ENCODE measurements around the gene CDH13. TPM values are rescaled to one million over a fixed set of nuclear protein-coding genes. Genes with fewer than 3 reads are reported as not detected.

Gene CDH13
- total RNA-seq, 1 experiment from 2014 or later: 0.56 TPM

- no peak overlapping the region for H3K27ac ChIP-seq (ENCODE audit: low read length)
- no peak overlapping the region for H3K4me2 ChIP-seq (ENCODE audit: low read depth, low read length, poor library complexity, severe bottlenecking)
- H3K4me1 ChIP-seq (ENCODE audit: low read length): peaks cover 23% of the 10 kb centered on the region
Observed at GRCh38 chr16:82657786-82658185, 31.0 kb downstream of the CDH13 start.

GRCh38 chr16:82658796-82659195, 32.0 kb downstream of the CDH13 start:
- H2AFZ ChIP-seq (ENCODE audit: low read length): no peak overlapping the region
- H4K20me1 ChIP-seq (ENCODE audit: insufficient read depth, low read depth, low read length): no peaks in the 10 kb centered on the region
- H3K4me1 ChIP-seq (ENCODE audit: low read length): peaks cover 15% of the 10 kb centered on the region
- no peaks in the 10 kb centered on the region for H3K9me2 ChIP-seq (replicated peaks; ENCODE audit: insufficient read depth, low read length)
- no peaks in the 10 kb centered on the region for H3K27me3 ChIP-seq (ENCODE audit: low read length)
- no peaks in the 10 kb centered on the region for H3K36me3 ChIP-seq (ENCODE audit: insufficient read depth, low read length)
- no peaks in the 10 kb centered on the region for H3K9me3 ChIP-seq (ENCODE audit: low read length)
- H3K27ac ChIP-seq (ENCODE audit: low read length): no peak overlapping the region
- no peak overlapping the region for H3K4me3 ChIP-seq (ENCODE audit: low read length)
- no peak overlapping the region for H3K4me2 ChIP-seq (ENCODE audit: low read depth, low read length, poor library complexity, severe bottlenecking)
- H3K9ac ChIP-seq (ENCODE audit: low read length): no peak overlapping the region
- H3K79me2 ChIP-seq (ENCODE audit: low read length): no peaks in the 10 kb centered on the region
- no peak for DNase-seq

More at GRCh38 chr16:82657786-82658185, 31.0 kb downstream of the CDH13 start:
- Histone ChIP-seq H3K27me3 (ENCODE audit: low read length) (no peaks in the 10 kb centered on the region), H3K79me2 (ENCODE audit: low read length) (no peaks in the 10 kb centered on the region), H3K9me3 (ENCODE audit: low read length) (no peaks in the 10 kb centered on the region), H3K36me3 (ENCODE audit: insufficient read depth, low read length) (no peaks in the 10 kb centered on the region), H2AFZ (ENCODE audit: low read length) (no peak overlapping the region), H4K20me1 (ENCODE audit: insufficient read depth, low read depth, low read length) (no peaks in the 10 kb centered on the region), H3K4me3 (ENCODE audit: low read length) (no peak overlapping the region), H3K9ac (ENCODE audit: low read length) (no peak overlapping the region), H3K9me2 (replicated peaks; ENCODE audit: insufficient read depth, low read length) (no peaks in the 10 kb centered on the region)
- DNase-seq: no peak

GRCh38 chr16:82660075-82660645, 33.4 kb downstream of the CDH13 start:
- Histone ChIP-seq H4K20me1 (ENCODE audit: insufficient read depth, low read depth, low read length) (no peaks in the 10 kb centered on the region), H3K27ac (ENCODE audit: low read length) (no peak overlapping the region), H3K9ac (ENCODE audit: low read length) (no peak overlapping the region), H3K9me2 (replicated peaks; ENCODE audit: insufficient read depth, low read length) (no peaks in the 10 kb centered on the region), H3K79me2 (ENCODE audit: low read length) (no peaks in the 10 kb centered on the region), H3K27me3 (ENCODE audit: low read length) (no peaks in the 10 kb centered on the region), H3K4me3 (ENCODE audit: low read length) (0 out of 2 replicates have a peak overlapping the region, but pooled peaks have one; percentile 12), H3K4me2 (ENCODE audit: low read depth, low read length, poor library complexity, severe bottlenecking) (peak overlapping the region; percentile 9), H3K36me3 (ENCODE audit: insufficient read depth, low read length) (no peaks in the 10 kb centered on the region), H3K9me3 (ENCODE audit: low read length) (no peaks in the 10 kb centered on the region), H3K4me1 (ENCODE audit: low read length) (peaks cover 10% of the 10 kb centered on the region), H2AFZ (ENCODE audit: low read length) (no peak overlapping the region)
- peak; percentile 66 for DNase-seq

- no peak for DNase-seq
- H2AFZ ChIP-seq (ENCODE audit: low read length): no peak overlapping the region
- peaks cover 10% of the 10 kb centered on the region for H3K4me1 ChIP-seq (ENCODE audit: low read length)
Observed at GRCh38 chr16:82660966-82661365, 34.2 kb downstream of the CDH13 start.

GRCh38 chr16:82664181-82664580, 37.4 kb downstream of the CDH13 start:
- Histone ChIP-seq H3K9me3 (ENCODE audit: low read length) (no peaks in the 10 kb centered on the region), H4K20me1 (ENCODE audit: insufficient read depth, low read depth, low read length) (no peaks in the 10 kb centered on the region), H3K4me2 (ENCODE audit: low read depth, low read length, poor library complexity, severe bottlenecking) (no peak overlapping the region), H2AFZ (ENCODE audit: low read length) (no peak overlapping the region), H3K79me2 (ENCODE audit: low read length) (no peaks in the 10 kb centered on the region), H3K4me3 (ENCODE audit: low read length) (no peak overlapping the region), H3K27me3 (ENCODE audit: low read length) (no peaks in the 10 kb centered on the region), H3K9ac (ENCODE audit: low read length) (no peak overlapping the region), H3K9me2 (replicated peaks; ENCODE audit: insufficient read depth, low read length) (no peaks in the 10 kb centered on the region), H3K4me1 (ENCODE audit: low read length) (peaks cover 10% of the 10 kb centered on the region), H3K27ac (ENCODE audit: low read length) (no peak overlapping the region), H3K36me3 (ENCODE audit: insufficient read depth, low read length) (no peaks in the 10 kb centered on the region)
- no peak for DNase-seq

More at GRCh38 chr16:82660966-82661365, 34.2 kb downstream of the CDH13 start:
- no peaks in the 10 kb centered on the region for H4K20me1 ChIP-seq (ENCODE audit: insufficient read depth, low read depth, low read length)
- no peaks in the 10 kb centered on the region for H3K27me3 ChIP-seq (ENCODE audit: low read length)
- no peaks in the 10 kb centered on the region for H3K9me3 ChIP-seq (ENCODE audit: low read length)
- no peaks in the 10 kb centered on the region for H3K79me2 ChIP-seq (ENCODE audit: low read length)
- H3K36me3 ChIP-seq (ENCODE audit: insufficient read depth, low read length): no peaks in the 10 kb centered on the region
- H3K4me3 ChIP-seq (ENCODE audit: low read length): no peak overlapping the region
- H3K9me2 ChIP-seq (replicated peaks; ENCODE audit: insufficient read depth, low read length): no peaks in the 10 kb centered on the region
- no peak overlapping the region for H3K9ac ChIP-seq (ENCODE audit: low read length)
- no peak overlapping the region for H3K27ac ChIP-seq (ENCODE audit: low read length)
- no peak overlapping the region for H3K4me2 ChIP-seq (ENCODE audit: low read depth, low read length, poor library complexity, severe bottlenecking)

- Histone ChIP-seq H3K9me3 (ENCODE audit: low read length) (no peaks in the 10 kb centered on the region), H3K9ac (ENCODE audit: low read length) (no peak overlapping the region), H3K9me2 (replicated peaks; ENCODE audit: insufficient read depth, low read length) (no peaks in the 10 kb centered on the region), H2AFZ (ENCODE audit: low read length) (no peak overlapping the region), H3K27ac (ENCODE audit: low read length) (no peak overlapping the region), H3K36me3 (ENCODE audit: insufficient read depth, low read length) (no peaks in the 10 kb centered on the region), H3K4me1 (ENCODE audit: low read length) (peaks cover 6% of the 10 kb centered on the region), H3K4me3 (ENCODE audit: low read length) (no peak overlapping the region), H4K20me1 (ENCODE audit: insufficient read depth, low read depth, low read length) (no peaks in the 10 kb centered on the region), H3K4me2 (ENCODE audit: low read depth, low read length, poor library complexity, severe bottlenecking) (no peak overlapping the region), H3K79me2 (ENCODE audit: low read length) (no peaks in the 10 kb centered on the region), H3K27me3 (ENCODE audit: low read length) (no peaks in the 10 kb centered on the region)
- no peak for DNase-seq
Observed at GRCh38 chr16:82665025-82665424, 38.3 kb downstream of the CDH13 start.

- no peaks in the 10 kb centered on the region for H4K20me1 ChIP-seq (ENCODE audit: insufficient read depth, low read depth, low read length)
- no peak overlapping the region for H3K27ac ChIP-seq (ENCODE audit: low read length)
- H3K79me2 ChIP-seq (ENCODE audit: low read length): no peaks in the 10 kb centered on the region
- no peak for DNase-seq
- no peak overlapping the region for H2AFZ ChIP-seq (ENCODE audit: low read length)
- H3K9me2 ChIP-seq (replicated peaks; ENCODE audit: insufficient read depth, low read length): no peaks in the 10 kb centered on the region
- H3K4me1 ChIP-seq (ENCODE audit: low read length): no peaks in the 10 kb centered on the region
- no peak overlapping the region for H3K4me3 ChIP-seq (ENCODE audit: low read length)
- no peak overlapping the region for H3K4me2 ChIP-seq (ENCODE audit: low read depth, low read length, poor library complexity, severe bottlenecking)
- H3K36me3 ChIP-seq (ENCODE audit: insufficient read depth, low read length): no peaks in the 10 kb centered on the region
- no peaks in the 10 kb centered on the region for H3K9me3 ChIP-seq (ENCODE audit: low read length)
- 0 out of 2 replicates have a peak, but pooled peaks cover 8% of the 10 kb centered on the region for H3K27me3 ChIP-seq (ENCODE audit: low read length)
- H3K9ac ChIP-seq (ENCODE audit: low read length): no peak overlapping the region
Observed at GRCh38 chr16:82667437-82667836, 40.7 kb downstream of the CDH13 start.

GRCh38 chr16:82668094-82668493, 41.3 kb downstream of the CDH13 start:
- Histone ChIP-seq H3K9ac (ENCODE audit: low read length) (no peak overlapping the region), H2AFZ (ENCODE audit: low read length) (no peak overlapping the region), H3K4me3 (ENCODE audit: low read length) (no peak overlapping the region), H3K27me3 (ENCODE audit: low read length) (0 out of 2 replicates have a peak, but pooled peaks cover 8% of the 10 kb centered on the region), H3K27ac (ENCODE audit: low read length) (no peak overlapping the region), H3K4me2 (ENCODE audit: low read depth, low read length, poor library complexity, severe bottlenecking) (no peak overlapping the region), H3K36me3 (ENCODE audit: insufficient read depth, low read length) (no peaks in the 10 kb centered on the region), H3K9me3 (ENCODE audit: low read length) (no peaks in the 10 kb centered on the region), H4K20me1 (ENCODE audit: insufficient read depth, low read depth, low read length) (no peaks in the 10 kb centered on the region), H3K79me2 (ENCODE audit: low read length) (no peaks in the 10 kb centered on the region), H3K4me1 (ENCODE audit: low read length) (no peaks in the 10 kb centered on the region), H3K9me2 (replicated peaks; ENCODE audit: insufficient read depth, low read length) (no peaks in the 10 kb centered on the region)
- DNase-seq: no peak
